ENCODE results near the gene DIDO1. TPM values are rescaled to one million over a fixed set of nuclear protein-coding genes. Genes with fewer than 3 reads are reported as not detected.

DIDO1 gene
- total and polyA plus RNA-seq, 9 donors = 35.0 to 42.0 (median 38.2) TPM

GRCh38 chr20:62886709-62887058 lies 39.6 kb downstream of the DIDO1 start:
- Histone ChIP-seq H3K36me3 (ENCODE audit: control insufficient read depth, insufficient read depth, low read length) (peaks cover 64% of the 10 kb centered on the region), H3K27me3 (ENCODE audit: control insufficient read depth, insufficient read depth, low read length) (no peaks in the 10 kb centered on the region), H3K9me3 (replicated peaks; ENCODE audit: control insufficient read depth, low read depth, low read length) (no peaks in the 10 kb centered on the region), H3K27ac (ENCODE audit: low read length) (no peak overlapping the region), H3K4me3 (ENCODE audit: low read length) (no peak overlapping the region), H3K4me1 (ENCODE audit: control insufficient read depth, insufficient read depth, low read length) (peaks cover 2% of the 10 kb centered on the region)
- no peak for DNase-seq
- WGBS (ENCODE audit: insufficient coverage) = 96% methylated on average over 5 of the region's 7 CpGs

- Histone ChIP-seq H3K27ac (ENCODE audit: low read length) (no peak overlapping the region), H3K27me3 (ENCODE audit: control insufficient read depth, insufficient read depth, low read length) (no peaks in the 10 kb centered on the region), H3K36me3 (ENCODE audit: control insufficient read depth, insufficient read depth, low read length) (peaks cover 64% of the 10 kb centered on the region), H3K4me3 (ENCODE audit: low read length) (no peak overlapping the region), H3K9me3 (replicated peaks; ENCODE audit: control insufficient read depth, low read depth, low read length) (no peaks in the 10 kb centered on the region), H3K4me1 (ENCODE audit: control insufficient read depth, insufficient read depth, low read length) (peaks cover 2% of the 10 kb centered on the region)
- DNase-seq = no peak
- WGBS (ENCODE audit: insufficient coverage) = 79% methylated on average over 21 of the region's 23 CpGs
These were observed 40.2 kb downstream of the DIDO1 start for GRCh38 chr20:62885896-62886708.

GRCh38 chr20:62885046-62885895 lies 41.0 kb downstream of the DIDO1 start:
- Histone ChIP-seq H3K27me3 (ENCODE audit: control insufficient read depth, insufficient read depth, low read length) (no peaks in the 10 kb centered on the region), H3K4me1 (ENCODE audit: control insufficient read depth, insufficient read depth, low read length) (peaks cover 2% of the 10 kb centered on the region), H3K27ac (ENCODE audit: low read length) (no peak overlapping the region), H3K9me3 (replicated peaks; ENCODE audit: control insufficient read depth, low read depth, low read length) (no peaks in the 10 kb centered on the region), H3K4me3 (ENCODE audit: low read length) (no peak overlapping the region), H3K36me3 (ENCODE audit: control insufficient read depth, insufficient read depth, low read length) (peaks cover 64% of the 10 kb centered on the region)
- 66% methylated on average over 15 of the region's 20 CpGs for WGBS (ENCODE audit: insufficient coverage)
- no peak for DNase-seq

GRCh38 chr20:62884556-62884955 lies 41.7 kb downstream of the DIDO1 start:
- peaks cover 62% of the 10 kb centered on the region for H3K36me3 ChIP-seq (ENCODE audit: control insufficient read depth, insufficient read depth, low read length)
- peaks cover 2% of the 10 kb centered on the region for H3K4me1 ChIP-seq (ENCODE audit: control insufficient read depth, insufficient read depth, low read length)
- H3K9me3 ChIP-seq (replicated peaks; ENCODE audit: control insufficient read depth, low read depth, low read length) = no peaks in the 10 kb centered on the region
- DNase-seq = no peak
- WGBS (ENCODE audit: insufficient coverage) = 58% methylated on average over 2 of the region's 8 CpGs
- no peak overlapping the region for H3K4me3 ChIP-seq (ENCODE audit: low read length)
- H3K27me3 ChIP-seq (ENCODE audit: control insufficient read depth, insufficient read depth, low read length) = peaks cover 3% of the 10 kb centered on the region
- H3K27ac ChIP-seq (ENCODE audit: low read length) = no peak overlapping the region

- Histone ChIP-seq H3K4me1 (ENCODE audit: control insufficient read depth, insufficient read depth, low read length) (peaks cover 2% of the 10 kb centered on the region), H3K27ac (ENCODE audit: low read length) (no peak overlapping the region), H3K4me3 (ENCODE audit: low read length) (no peak overlapping the region), H3K36me3 (ENCODE audit: control insufficient read depth, insufficient read depth, low read length) (peaks cover 40% of the 10 kb centered on the region), H3K9me3 (replicated peaks; ENCODE audit: control insufficient read depth, low read depth, low read length) (no peaks in the 10 kb centered on the region), H3K27me3 (ENCODE audit: control insufficient read depth, insufficient read depth, low read length) (peaks cover 10% of the 10 kb centered on the region)
- 80% methylated on average over 7 of the region's 15 CpGs for WGBS (ENCODE audit: insufficient coverage)
- no peak for DNase-seq
These were observed 43.9 kb downstream of the DIDO1 start for GRCh38 chr20:62882426-62882825.

- no peak overlapping the region for H3K4me3 ChIP-seq (ENCODE audit: low read length)
- peaks cover 8% of the 10 kb centered on the region for H3K4me1 ChIP-seq (ENCODE audit: control insufficient read depth, insufficient read depth, low read length)
- peaks cover 10% of the 10 kb centered on the region for H3K27me3 ChIP-seq (ENCODE audit: control insufficient read depth, insufficient read depth, low read length)
- no peak overlapping the region for H3K27ac ChIP-seq (ENCODE audit: low read length)
- H3K9me3 ChIP-seq (replicated peaks; ENCODE audit: control insufficient read depth, low read depth, low read length) = no peaks in the 10 kb centered on the region
- DNase-seq = no peak
- WGBS (ENCODE audit: insufficient coverage) = 90% methylated on average over 41 of the region's 46 CpGs
- H3K36me3 ChIP-seq (ENCODE audit: control insufficient read depth, insufficient read depth, low read length) = peaks cover 38% of the 10 kb centered on the region
These were observed 44.5 kb downstream of the DIDO1 start for GRCh38 chr20:62881662-62882395.

- 90% methylated on average over 42 of the region's 45 CpGs for WGBS (ENCODE audit: insufficient coverage)
These were observed 45.2 kb downstream of the DIDO1 start for GRCh38 chr20:62880935-62881661.

GRCh38 chr20:62880147-62880934 lies 46.0 kb downstream of the DIDO1 start:
- H3K27ac ChIP-seq (ENCODE audit: low read length) = no peak overlapping the region
- WGBS (ENCODE audit: insufficient coverage) = 88% methylated on average over 36 of the region's 37 CpGs

More at GRCh38 chr20:62880935-62881661, 45.2 kb downstream of the DIDO1 start:
- Histone ChIP-seq H3K27me3 (ENCODE audit: control insufficient read depth, insufficient read depth, low read length) (peaks cover 10% of the 10 kb centered on the region), H3K27ac (ENCODE audit: low read length) (no peak overlapping the region), H3K4me1 (ENCODE audit: control insufficient read depth, insufficient read depth, low read length) (peaks cover 15% of the 10 kb centered on the region), H3K4me3 (ENCODE audit: low read length) (no peak overlapping the region), H3K9me3 (replicated peaks; ENCODE audit: control insufficient read depth, low read depth, low read length) (no peaks in the 10 kb centered on the region), H3K36me3 (ENCODE audit: control insufficient read depth, insufficient read depth, low read length) (peaks cover 32% of the 10 kb centered on the region)
- no peak for DNase-seq

More at GRCh38 chr20:62880147-62880934, 46.0 kb downstream of the DIDO1 start:
- Histone ChIP-seq H3K4me1 (ENCODE audit: control insufficient read depth, insufficient read depth, low read length) (peaks cover 23% of the 10 kb centered on the region), H3K9me3 (replicated peaks; ENCODE audit: control insufficient read depth, low read depth, low read length) (no peaks in the 10 kb centered on the region), H3K4me3 (ENCODE audit: low read length) (no peak overlapping the region), H3K27me3 (ENCODE audit: control insufficient read depth, insufficient read depth, low read length) (peaks cover 10% of the 10 kb centered on the region), H3K36me3 (ENCODE audit: control insufficient read depth, insufficient read depth, low read length) (peaks cover 27% of the 10 kb centered on the region)
- DNase-seq = no peak

Measured in muscle of leg (tissue), 11 donors.